Lung (tissue), 12 donors: Measurements from ENCODE around the gene CHST13. TPM values are rescaled to one million over a fixed set of nuclear protein-coding genes. Genes with fewer than 3 reads are reported as not detected.

Experiments
- ATAC-seq: fragments of 200-7000 bp; cut with Tn5 transposase; one replicate; pipeline ENCODE4 v1.9.1; 2020; ENCODE audit warnings: moderate number of reproducible peaks; ENCODE audit not compliant: insufficient read depth, low FRiP score
- DNase-seq, 3 donors: peaks; one replicate each; pipeline ENCODE4 v3.0.0-alpha.2; 2013 to 2017
- H3K27ac ChIP-seq, 2 donors: one replicate each; pipeline ENCODE4 v1.5.1; 2013; ENCODE audit warnings: mild to moderate bottlenecking in 2 of 2, moderate library complexity in 2 of 2, control low read depth in 1 of 2, inconsistent platforms in 1 of 2, low read depth in 1 of 2, low read length in 1 of 2
- H3K27me3 ChIP-seq, 3 donors: one replicate each; pipeline ENCODE4 v1.5.1; 2013; ENCODE audit warnings: low read length in 2 of 3; ENCODE audit not compliant: control insufficient read depth in 3 of 3, insufficient read depth in 3 of 3
- H3K36me3 ChIP-seq, 4 donors: one replicate each; pipeline ENCODE4 v1.5.1; 2013; ENCODE audit warnings: low read length in 4 of 4, mild to moderate bottlenecking in 1 of 4, moderate library complexity in 1 of 4; ENCODE audit not compliant: control insufficient read depth in 4 of 4, insufficient read depth in 4 of 4
- H3K4me1 ChIP-seq, 5 donors: one replicate each; pipeline ENCODE4 v1.5.1; 2013; ENCODE audit warnings: low read length in 5 of 5, mild to moderate bottlenecking in 2 of 5, moderate library complexity in 1 of 5; ENCODE audit not compliant: control insufficient read depth in 5 of 5, insufficient read depth in 5 of 5
- H3K4me3 ChIP-seq: one replicate; pipeline ENCODE4 v1.5.1; 2013; ENCODE audit warnings: mild to moderate bottlenecking, control low read depth, moderate library complexity
- H3K9ac ChIP-seq, 2 donors: one replicate each; pipeline ENCODE4 v1.5.1; 2013; ENCODE audit warnings: low read length in 2 of 2, control low read depth in 1 of 2; ENCODE audit not compliant: insufficient read depth in 1 of 2
- H3K9me3 ChIP-seq, 4 donors: one replicate each; pipeline ENCODE4 v1.5.1; 2013; ENCODE audit warnings: low read length in 3 of 4, mild to moderate bottlenecking in 1 of 4, moderate library complexity in 1 of 4; ENCODE audit not compliant: control insufficient read depth in 4 of 4, insufficient read depth in 3 of 4
- CTCF ChIP-seq: IDR thresholded peaks from 2 replicates; pipeline ENCODE4 v1.5.1; 2012; ENCODE audit warnings: mild to moderate bottlenecking; ENCODE audit errors: control extremely low read depth, extremely low read depth
- WGBS, 2 donors: extraction: QIAGEN DNeasy Blood & Tissue Kit; methylation state at CpG; one replicate each; pipeline ENCODE4 v1.1.7; 2013; 5-methylcytosine and 5-hydroxymethylcytosine counted together
- polyA plus RNA-seq, 2 donors: library from polyadenylated mRNA; stranded (reverse); fragments of 200-250 nt; gene quantifications; one replicate each; pipeline ENCODE4 v1.2.1, GENCODE V29; 2013
- total RNA-seq, 2 donors: library from RNA; depleted of rRNA in 1 of 2; stranded (reverse); fragments of >200 nt in 1 of 2; gene quantifications; one replicate each; pipeline ENCODE4 v1.2.1, GENCODE V29; 2014 to 2021
- donor health status: control.
- donor health status: control.
- donor health status: Bipolar disorder and iron deficiency.
- donor health status: healthy.
- donor health status: DM: yes; HTN: yes; CAD: no.

CHST13 gene
- total and polyA plus RNA-seq, 4 donors, result 0.51 to 3.6 (median 1.7) TPM

GRCh38 chr3:126525091-126525852, 1.3 kb downstream of the CHST13 start:
- no peak for ATAC-seq
- peaks cover 0 to 24% (median 12%) of the 10 kb centered on the region in 3 donors for H3K27me3 ChIP-seq
- DNase-seq, result no peak
- no peak overlapping the region for H3K27ac ChIP-seq
- no peaks in the 10 kb centered on the region for H3K36me3 ChIP-seq
- 81 to 83% methylated on average over 12 of the region's 12 CpGs for WGBS, 2 donors
- peaks cover 0 to 5% (median 0%) of the 10 kb centered on the region in 5 donors for H3K4me1 ChIP-seq
- no peak overlapping the region for H3K9ac ChIP-seq
- no peaks in the 10 kb centered on the region for H3K9me3 ChIP-seq
- no peak for TF ChIP-seq CTCF
- H3K4me3 ChIP-seq, result no peak overlapping the region

GRCh38 chr3:126525853-126526667, 2.1 kb downstream of the CHST13 start:
- no peaks in the 10 kb centered on the region for H3K36me3 ChIP-seq
- no peaks in the 10 kb centered on the region for H3K9me3 ChIP-seq
- H3K4me3 ChIP-seq, result no peak overlapping the region
- ATAC-seq (no peak), DNase-seq (no peak)
- H3K4me1 ChIP-seq, result peaks cover 0 to 6% (median 0%) of the 10 kb centered on the region in 5 donors
- no peak overlapping the region for H3K27ac ChIP-seq
- H3K9ac ChIP-seq, result no peak overlapping the region
- TF ChIP-seq CTCF, result no peak
- H3K27me3 ChIP-seq, result peaks cover 0 to 24% (median 12%) of the 10 kb centered on the region in 3 donors
- WGBS, 2 donors, result 91 to 93% methylated on average over 8 of the region's 8 CpGs

GRCh38 chr3:126526668-126527005, 2.7 kb downstream of the CHST13 start:
- no peaks in the 10 kb centered on the region for H3K36me3 ChIP-seq
- no peak overlapping the region for H3K9ac ChIP-seq
- DNase-seq (no peak), ATAC-seq (no peak)
- no peak overlapping the region for H3K27ac ChIP-seq
- H3K4me1 ChIP-seq, result peaks cover 0 to 6% (median 0%) of the 10 kb centered on the region in 5 donors
- no peak for TF ChIP-seq CTCF
- no peak overlapping the region for H3K4me3 ChIP-seq
- H3K9me3 ChIP-seq, result no peaks in the 10 kb centered on the region
- 82 to 84% methylated on average over 7 of the region's 7 CpGs for WGBS, 2 donors
- H3K27me3 ChIP-seq, result peaks cover 0 to 26% (median 12%) of the 10 kb centered on the region in 3 donors
